ENCODE data around the gene C1orf21. TPM values are rescaled to one million over a fixed set of nuclear protein-coding genes. Genes with fewer than 3 reads are reported as not detected.

The C1orf21 gene
- total RNA-seq, 4 donors from 2014 or later, result 13.1 to 30.6 (median 22.1) TPM

- intact Hi-C loops (cut with DNase I), result no loop called here
- WGBS, 2 donors, result 89 to 92% methylated on average over 4 of the region's 4 CpGs
- H3K9me3 ChIP-seq, result no peaks in the 10 kb centered on the region
- no peak overlapping the region for H3K27ac ChIP-seq
- DNase-seq, result no peak
- H3K36me3 ChIP-seq, result no peaks in the 10 kb centered on the region
- H3K27me3 ChIP-seq, result no peaks in the 10 kb centered on the region
- TF ChIP-seq CTCF (IDR thresholded peaks at IDR 0.05), result no peak
- no peak for TF ChIP-seq POLR2A (IDR thresholded peaks at IDR 0.05)
- no peaks in the 10 kb centered on the region for H3K4me1 ChIP-seq
- H3K4me3 ChIP-seq (replicated peaks in 1 of 3), result no peak overlapping the region
Measured at GRCh38 chr1:184433956-184434502, 47.2 kb downstream of the C1orf21 start.

- intact Hi-C loops (cut with DNase I), result no loop called here
- Histone ChIP-seq H3K4me1 (no peaks in the 10 kb centered on the region), H3K9me3 (no peaks in the 10 kb centered on the region), H3K27ac (no peak overlapping the region), H3K4me3 (replicated peaks in 1 of 3) (no peak overlapping the region), H3K36me3 (no peaks in the 10 kb centered on the region), H3K27me3 (no peaks in the 10 kb centered on the region)
- 83 to 88% methylated on average over 7 of the region's 7 CpGs for WGBS, 2 donors
- no peak for DNase-seq
- TF ChIP-seq POLR2A (IDR thresholded peaks at IDR 0.05), result no peak
- TF ChIP-seq CTCF (IDR thresholded peaks at IDR 0.05), result no peak
Measured at GRCh38 chr1:184437291-184437690, 50.5 kb downstream of the C1orf21 start.

- Histone ChIP-seq H3K4me1 (no peaks in the 10 kb centered on the region), H3K9me3 (no peaks in the 10 kb centered on the region), H3K36me3 (no peaks in the 10 kb centered on the region), H3K27me3 (no peaks in the 10 kb centered on the region), H3K4me3 (replicated peaks in 1 of 3) (no peak overlapping the region), H3K27ac (no peak overlapping the region)
- intact Hi-C loops (cut with DNase I), result no loop called here
- DNase-seq, result no peak
- WGBS, 2 donors, result 92 to 97% methylated on average over 2 of the region's 2 CpGs
- TF ChIP-seq POLR2A (IDR thresholded peaks at IDR 0.05) (no peak), CTCF (IDR thresholded peaks at IDR 0.05) (no peak)
Measured at GRCh38 chr1:184438363-184438762, 51.5 kb downstream of the C1orf21 start.

- WGBS, 2 donors, result 77 to 95% methylated on average over 3 of the region's 3 CpGs
- Histone ChIP-seq H3K36me3 (no peaks in the 10 kb centered on the region), H3K27me3 (no peaks in the 10 kb centered on the region), H3K4me1 (no peaks in the 10 kb centered on the region), H3K9me3 (no peaks in the 10 kb centered on the region), H3K4me3 (replicated peaks in 1 of 3) (no peak overlapping the region), H3K27ac (no peak overlapping the region)
- DNase-seq, result no peak
- TF ChIP-seq POLR2A (IDR thresholded peaks at IDR 0.05) (no peak), CTCF (IDR thresholded peaks at IDR 0.05) (no peak)
- intact Hi-C loops (cut with DNase I), result no loop called here
Measured at GRCh38 chr1:184442260-184442659, 55.4 kb downstream of the C1orf21 start.

GRCh38 chr1:184443201-184443600 is 56.4 kb downstream of the C1orf21 start:
- intact Hi-C loops (cut with DNase I), result no loop called here
- 93 to 96% methylated on average over 3 of the region's 3 CpGs for WGBS, 2 donors
- TF ChIP-seq CTCF (IDR thresholded peaks at IDR 0.05) (no peak), POLR2A (IDR thresholded peaks at IDR 0.05) (no peak)
- Histone ChIP-seq H3K27ac (no peak overlapping the region), H3K4me3 (replicated peaks in 1 of 3) (no peak overlapping the region), H3K27me3 (no peaks in the 10 kb centered on the region), H3K9me3 (no peaks in the 10 kb centered on the region), H3K36me3 (no peaks in the 10 kb centered on the region), H3K4me1 (no peaks in the 10 kb centered on the region)
- DNase-seq, result no peak

All from thyroid gland (tissue), 4 donors.